ENCODE data around the gene ALLC. TPM values are rescaled to one million over a fixed set of nuclear protein-coding genes. Genes with fewer than 3 reads are reported as not detected.

ALLC gene
- total and polyA plus RNA-seq, 7 donors = not detected

DNA sequence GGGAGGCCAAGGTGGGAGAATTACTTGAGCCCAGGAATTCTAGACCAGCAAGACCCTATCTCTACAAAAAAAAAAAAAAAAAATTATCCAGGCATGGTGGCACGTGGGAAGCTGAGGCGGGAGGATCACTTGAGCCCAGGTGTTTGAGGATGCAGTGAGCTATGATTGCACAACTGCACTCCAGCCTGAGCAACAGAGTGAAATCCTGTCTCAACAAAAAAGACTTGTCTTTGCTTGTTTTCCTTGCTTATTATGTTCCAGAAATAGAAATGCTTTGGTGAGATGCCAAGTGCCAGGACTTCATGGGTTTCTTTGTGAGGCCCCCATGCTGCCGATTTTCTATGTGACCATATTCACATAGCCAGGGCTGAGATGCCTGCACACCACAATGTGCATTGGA lies 54.4 kb downstream of the ALLC start:
- no peaks in the 10 kb centered on the region for H3K36me3 ChIP-seq
- H3K27me3 ChIP-seq = peaks cover 0 to 8% (median 0%) of the 10 kb centered on the region in 3 donors
- H3K4me3 ChIP-seq = no peak overlapping the region
- intact Hi-C loops (cut with DNase I) = no loop called here
- H3K27ac ChIP-seq = no peak overlapping the region
- 68 to 71% methylated on average over 3 of the region's 3 CpGs for WGBS, 2 donors
- TF ChIP-seq, protein P1, sequence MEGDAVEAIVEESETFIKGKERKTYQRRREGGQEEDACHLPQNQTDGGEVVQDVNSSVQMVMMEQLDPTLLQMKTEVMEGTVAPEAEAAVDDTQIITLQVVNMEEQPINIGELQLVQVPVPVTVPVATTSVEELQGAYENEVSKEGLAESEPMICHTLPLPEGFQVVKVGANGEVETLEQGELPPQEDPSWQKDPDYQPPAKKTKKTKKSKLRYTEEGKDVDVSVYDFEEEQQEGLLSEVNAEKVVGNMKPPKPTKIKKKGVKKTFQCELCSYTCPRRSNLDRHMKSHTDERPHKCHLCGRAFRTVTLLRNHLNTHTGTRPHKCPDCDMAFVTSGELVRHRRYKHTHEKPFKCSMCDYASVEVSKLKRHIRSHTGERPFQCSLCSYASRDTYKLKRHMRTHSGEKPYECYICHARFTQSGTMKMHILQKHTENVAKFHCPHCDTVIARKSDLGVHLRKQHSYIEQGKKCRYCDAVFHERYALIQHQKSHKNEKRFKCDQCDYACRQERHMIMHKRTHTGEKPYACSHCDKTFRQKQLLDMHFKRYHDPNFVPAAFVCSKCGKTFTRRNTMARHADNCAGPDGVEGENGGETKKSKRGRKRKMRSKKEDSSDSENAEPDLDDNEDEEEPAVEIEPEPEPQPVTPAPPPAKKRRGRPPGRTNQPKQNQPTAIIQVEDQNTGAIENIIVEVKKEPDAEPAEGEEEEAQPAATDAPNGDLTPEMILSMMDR (IDR thresholded peaks at IDR 0.05) = no peak
- TF ChIP-seq POLR2AphosphoS5 (IDR thresholded peaks at IDR 0.05) = no peak
- TF ChIP-seq POLR2A (IDR thresholded peaks at IDR 0.05) = no peak
- TF ChIP-seq EP300 (IDR thresholded peaks at IDR 0.05) = no peak
- no peak for DNase-seq
- no peaks in the 10 kb centered on the region for H3K9me3 ChIP-seq
- no peaks in the 10 kb centered on the region for H3K4me1 ChIP-seq

DNA sequence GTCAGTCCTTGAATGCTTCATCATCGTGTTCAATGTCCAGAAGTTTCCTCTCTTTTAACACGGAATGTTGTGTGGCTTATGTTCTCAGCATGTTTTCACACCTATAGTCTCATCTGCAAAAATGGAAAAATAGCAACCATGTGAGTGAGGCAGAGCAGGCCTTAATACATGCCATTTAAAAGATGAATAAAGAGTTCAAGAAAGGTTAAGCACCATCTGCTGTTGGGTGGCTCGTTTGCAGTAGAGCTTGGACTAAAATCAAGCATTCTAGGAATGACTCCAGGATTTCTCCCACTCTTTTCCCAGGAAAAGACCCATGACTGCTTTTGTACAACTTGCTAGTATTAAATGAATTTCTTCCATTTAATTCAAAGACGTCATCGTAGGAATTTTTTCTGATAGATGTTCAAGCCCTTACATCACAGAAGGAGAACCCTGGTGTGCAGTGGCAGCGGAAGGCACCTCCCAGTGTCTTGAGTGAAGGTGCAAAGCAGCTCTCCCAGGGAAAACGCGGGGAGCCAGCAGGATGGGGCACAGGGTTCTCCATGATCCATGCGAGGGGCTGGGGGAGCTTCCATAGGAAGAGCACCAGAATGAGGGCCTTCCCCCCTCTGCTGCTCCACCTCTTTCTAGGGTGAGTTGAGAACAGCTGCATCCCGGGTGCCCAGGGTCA lies 55.0 kb downstream of the ALLC start:
- Histone ChIP-seq H3K4me3 (no peak overlapping the region), H3K9me3 (no peaks in the 10 kb centered on the region), H3K36me3 (no peaks in the 10 kb centered on the region), H3K27ac (no peak overlapping the region), H3K27me3 (peaks cover 0 to 3% (median 0%) of the 10 kb centered on the region in 3 donors), H3K4me1 (no peaks in the 10 kb centered on the region)
- intact Hi-C loops (cut with DNase I) = no loop called here
- WGBS, 2 donors = 75 to 78% methylated on average over 10 of the region's 10 CpGs
- DNase-seq = no peak
- TF ChIP-seq EP300 (IDR thresholded peaks at IDR 0.05) (no peak), POLR2AphosphoS5 (IDR thresholded peaks at IDR 0.05) (no peak), POLR2A (IDR thresholded peaks at IDR 0.05) (no peak)
- TF ChIP-seq, protein P1 (IDR thresholded peaks at IDR 0.05) = no peak

DNA sequence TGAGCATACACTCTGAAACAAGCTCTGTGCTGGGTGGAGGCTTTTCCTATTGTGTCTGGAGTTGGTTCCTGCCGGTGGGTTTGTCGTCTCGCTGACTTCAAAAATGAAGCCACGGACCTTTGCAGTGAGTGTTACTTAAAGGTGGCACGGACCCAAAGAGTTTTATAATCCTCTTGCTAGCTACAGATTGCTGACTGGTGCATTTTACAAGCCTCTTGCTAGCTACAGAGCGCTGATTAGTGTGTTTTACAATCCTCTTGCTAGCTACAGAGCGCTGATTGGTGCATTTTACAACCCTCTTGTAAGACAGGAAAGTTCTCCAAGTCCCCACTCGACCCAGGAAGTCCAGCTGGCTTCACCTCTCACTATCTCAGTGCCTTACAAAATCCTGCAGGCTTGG lies 60.7 kb downstream of the ALLC start:
- H3K9me3 ChIP-seq = no peaks in the 10 kb centered on the region
- H3K27me3 ChIP-seq = no peaks in the 10 kb centered on the region
- 48 to 70% methylated on average over 8 of the region's 8 CpGs for WGBS, 2 donors
- intact Hi-C loops (cut with DNase I) = no loop called here
- no peaks in the 10 kb centered on the region for H3K36me3 ChIP-seq
- DNase-seq = no peak
- TF ChIP-seq POLR2A (IDR thresholded peaks at IDR 0.05) (no peak), EP300 (IDR thresholded peaks at IDR 0.05) (no peak), POLR2AphosphoS5 (IDR thresholded peaks at IDR 0.05) (no peak)
- TF ChIP-seq, protein P1 (IDR thresholded peaks at IDR 0.05) = no peak
- no peak overlapping the region for H3K4me3 ChIP-seq
- no peaks in the 10 kb centered on the region for H3K4me1 ChIP-seq
- no peak overlapping the region for H3K27ac ChIP-seq

DNA sequence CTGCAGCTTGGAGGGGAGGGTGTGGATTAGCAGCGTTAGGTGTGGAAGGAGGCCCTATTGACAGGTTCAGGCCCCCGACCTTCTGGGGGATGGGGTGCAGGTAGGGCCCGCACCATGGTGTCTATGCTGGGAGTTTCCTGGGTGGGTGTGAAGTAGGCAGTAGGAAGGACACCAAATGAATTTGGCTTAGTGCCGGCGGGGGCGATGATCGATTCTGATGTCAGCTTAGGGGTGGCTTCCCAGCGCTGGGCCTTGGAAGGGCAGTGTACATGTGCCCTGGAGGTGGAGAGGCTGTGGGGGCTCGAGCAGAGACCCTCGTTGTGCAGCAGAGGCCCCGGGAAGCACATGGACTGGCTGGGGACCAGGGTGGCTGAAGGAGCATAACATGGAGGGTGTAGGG lies 67.0 kb downstream of the ALLC start:
- H3K27ac ChIP-seq = no peak overlapping the region
- TF ChIP-seq, protein P1 (IDR thresholded peaks at IDR 0.05) = no peak
- TF ChIP-seq POLR2AphosphoS5 (IDR thresholded peaks at IDR 0.05) (no peak), EP300 (IDR thresholded peaks at IDR 0.05) (no peak), POLR2A (IDR thresholded peaks at IDR 0.05) (no peak)
- no peak overlapping the region for H3K4me3 ChIP-seq
- DNase-seq = no peak
- intact Hi-C loops (cut with DNase I) = loop anchor here (5.0 kb wide), 1 partner anchor 57 kb away; no protein-coding TSS in a partner anchor
- H3K9me3 ChIP-seq = no peaks in the 10 kb centered on the region
- peaks cover 0 to 7% (median 0%) of the 10 kb centered on the region in 3 donors for H3K27me3 ChIP-seq
- 83 to 85% methylated on average over 11 of the region's 11 CpGs for WGBS, 2 donors
- H3K4me1 ChIP-seq = peaks cover 0 to 7% (median 0%) of the 10 kb centered on the region in 4 donors
- no peaks in the 10 kb centered on the region for H3K36me3 ChIP-seq
